Activated T-helper 1 cell treated with anti-CD3 and anti-CD28 coated beads, Interleukin-2, amount 50 U/mL, for 16 hours (primary cell): ENCODE measurements around the gene MEX3C.
A peak's percentile ranks its signal among the peaks of the same experiment; 100 is the strongest.

Experiments
- DNase-seq, 2 donors: peaks; one replicate each; pipeline ENCODE4 v3.0.0-alpha.2; 2020; ENCODE audit warnings: low read depth in 1 of 2, low spot score in 1 of 2

The MEX3C gene

DNA sequence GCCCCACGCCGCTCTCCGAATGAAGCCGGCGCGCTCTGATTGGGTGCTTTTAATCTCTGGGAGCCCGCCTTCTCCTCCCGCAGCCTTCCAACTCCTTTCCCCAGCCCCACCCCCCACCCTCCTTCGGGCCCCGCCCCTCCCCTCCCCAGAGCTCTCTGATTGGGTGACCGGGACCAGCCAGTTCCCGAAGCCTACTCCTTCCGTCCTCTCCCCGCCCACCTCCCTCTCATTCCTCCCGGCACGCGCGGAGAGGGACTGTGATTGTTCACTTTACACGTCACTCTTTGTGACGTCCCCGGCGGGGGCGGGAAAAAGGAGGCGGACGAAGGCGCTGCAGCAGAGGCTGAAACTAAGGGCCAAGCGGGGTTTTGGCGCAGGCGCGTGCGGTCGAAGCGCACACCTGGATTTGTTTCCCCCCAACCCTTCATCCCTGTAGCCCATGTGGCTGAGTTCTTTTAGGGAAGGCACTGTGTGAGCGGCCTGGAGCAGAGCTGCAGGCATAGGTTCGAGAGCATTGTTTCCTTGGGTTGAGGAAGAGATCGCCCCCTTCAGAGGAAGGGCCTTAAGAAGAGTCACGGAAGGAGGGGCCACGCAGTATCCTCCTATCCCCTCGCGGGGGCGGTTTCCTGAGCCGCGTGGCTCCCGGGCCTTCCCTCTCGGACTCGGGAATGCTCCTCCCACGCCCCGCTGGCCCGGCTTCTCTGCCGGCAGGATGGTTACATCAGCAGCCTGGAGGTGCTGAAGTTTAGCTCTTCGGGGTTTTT lies at the start of gene MEX3C:
MEX3C (minus strand) TSS at position 21 of the 764 bp plus-strand sequence. CDS start 361 bp downstream, outside the sequence.
- DNase-seq: peak; percentile 98

DNA sequence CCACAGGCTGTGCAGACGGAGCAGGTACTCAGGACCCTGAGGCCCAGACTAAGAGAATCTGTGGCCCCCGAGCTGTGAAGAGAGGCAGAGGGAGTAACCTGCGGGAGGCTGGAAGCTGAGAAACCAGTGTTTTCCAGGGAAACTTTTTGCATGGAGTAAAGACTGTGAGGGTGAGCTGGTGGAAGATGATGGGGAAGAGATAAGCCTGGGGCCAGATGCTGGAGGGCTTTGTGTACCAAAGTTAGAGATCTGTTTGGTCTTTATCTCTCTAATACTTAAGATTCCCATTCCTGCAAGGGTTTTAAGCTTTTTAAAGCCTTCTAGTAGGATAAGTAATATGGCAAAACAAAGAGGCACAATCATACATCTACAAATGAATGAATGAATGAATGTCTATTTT lies 43.7 kb upstream of the MEX3C start:
- no peak for DNase-seq

DNA sequence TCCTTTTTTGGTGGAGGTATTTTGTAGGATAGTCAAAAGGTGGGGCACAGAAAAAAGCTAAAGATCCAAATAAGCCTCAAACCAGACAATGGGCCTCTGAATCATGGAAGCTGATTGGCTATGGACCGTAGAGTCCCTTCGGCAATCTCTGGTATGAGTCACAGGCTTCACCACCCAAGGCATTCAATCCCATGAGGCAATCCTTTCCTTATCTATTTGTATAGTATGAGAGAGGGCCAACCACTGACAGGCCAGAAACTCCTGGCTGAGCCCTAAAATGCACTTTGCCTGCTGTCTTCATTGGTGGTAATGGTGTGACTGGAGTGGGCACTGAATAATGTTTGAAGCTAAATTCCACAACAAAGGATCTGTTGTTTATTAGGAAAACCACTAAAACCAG lies 38.7 kb upstream of the MEX3C start:
- DNase-seq: no peak

DNA sequence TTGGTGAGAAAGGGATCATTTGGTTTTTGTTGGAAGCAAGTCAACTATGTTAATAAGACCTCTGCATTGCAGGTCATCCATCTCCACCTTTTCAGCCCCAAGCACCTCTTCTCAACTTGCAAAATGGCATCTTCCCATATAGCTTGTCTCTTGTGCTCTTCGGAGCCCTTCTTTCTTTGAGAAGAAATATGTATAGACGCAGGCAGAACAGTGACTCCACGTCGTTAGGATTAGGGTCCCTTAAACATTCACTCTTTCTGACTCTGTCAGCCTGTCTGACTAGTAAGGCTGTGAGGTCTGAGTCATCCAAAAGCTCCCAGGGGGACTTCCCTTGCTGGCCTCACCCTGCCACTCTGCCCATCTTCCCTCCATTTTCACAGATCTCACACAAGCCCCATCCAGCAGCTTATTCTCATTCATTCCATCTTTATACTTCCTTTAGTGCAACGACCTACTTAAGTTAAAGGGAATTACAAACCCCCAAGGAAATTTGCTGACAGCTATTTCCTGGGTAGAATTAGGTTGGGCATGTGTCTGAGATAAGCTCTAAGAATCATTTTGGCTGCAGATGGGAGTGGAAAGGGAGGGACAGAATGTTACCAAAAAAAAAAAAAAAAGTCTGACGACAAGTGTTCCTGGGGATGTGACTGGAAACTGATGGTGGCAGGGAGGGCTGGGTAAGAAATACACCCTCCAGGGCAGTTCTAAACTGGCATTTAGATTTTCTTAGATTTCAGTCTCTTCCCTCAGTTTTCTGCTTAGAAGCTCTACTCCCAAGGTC lies 37.7 kb upstream of the MEX3C start:
- no peak for DNase-seq

DNA sequence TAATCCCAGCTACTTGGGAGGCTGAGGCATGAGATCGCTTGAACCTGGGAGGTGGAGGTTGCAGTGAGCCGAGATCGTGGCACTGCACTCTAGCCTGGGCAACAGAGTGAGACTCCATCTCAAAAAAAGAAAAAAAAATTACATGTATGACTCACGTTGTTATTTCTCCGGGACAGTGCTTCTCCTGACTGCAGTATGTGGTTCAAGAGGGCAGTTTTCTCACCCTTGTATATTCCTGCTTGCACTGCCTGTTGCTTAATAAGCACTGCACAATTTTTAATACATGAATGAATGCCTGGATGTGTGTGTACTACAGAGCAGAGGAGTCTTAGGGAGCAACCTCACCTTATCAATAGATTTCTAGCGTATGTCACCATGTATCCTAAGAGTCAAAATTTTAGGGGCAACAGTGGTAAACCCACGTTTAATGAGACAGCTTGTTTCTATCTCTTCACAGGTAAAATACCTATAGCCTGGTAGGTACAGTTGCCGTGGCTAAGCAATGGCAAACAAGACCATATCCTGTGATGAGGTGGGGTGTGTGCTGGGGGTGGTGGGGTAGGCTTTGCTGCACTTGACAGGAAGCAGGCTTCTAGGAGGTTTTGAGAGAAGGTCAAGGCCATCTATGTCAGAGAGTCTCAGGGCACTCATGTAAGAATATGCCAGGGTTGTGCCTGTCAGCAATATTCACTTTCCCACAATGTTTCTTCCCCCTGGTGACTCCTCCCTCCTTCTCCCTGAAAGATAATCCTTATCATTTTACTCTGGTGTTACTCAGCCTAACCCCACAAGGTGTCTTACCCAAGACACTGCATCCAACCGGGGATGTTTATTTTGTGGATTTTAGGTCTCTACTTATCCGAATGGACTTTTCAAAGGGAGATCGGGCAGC lies 36.9 kb upstream of the MEX3C start:
- DNase-seq: no peak

DNA sequence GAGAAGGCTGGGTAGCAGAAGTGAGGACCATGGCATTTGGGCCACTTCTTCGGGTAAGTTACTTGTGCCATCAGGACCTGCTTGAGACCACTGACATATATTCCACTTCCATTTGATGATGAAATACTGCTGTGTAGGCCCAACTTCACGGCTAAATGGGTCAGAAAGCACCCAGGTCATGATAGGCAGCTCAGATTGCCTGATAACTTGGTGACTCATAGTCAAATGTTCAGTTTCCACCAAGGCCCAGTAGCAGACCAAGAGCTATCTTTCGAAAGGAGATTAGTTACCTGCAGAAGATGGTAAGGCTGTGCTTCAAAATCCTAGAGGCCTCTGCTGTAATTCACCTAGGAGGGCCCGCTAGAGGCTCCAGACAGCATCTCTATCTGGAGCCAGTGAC lies 31.8 kb upstream of the MEX3C start:
- DNase-seq: no peak

DNA sequence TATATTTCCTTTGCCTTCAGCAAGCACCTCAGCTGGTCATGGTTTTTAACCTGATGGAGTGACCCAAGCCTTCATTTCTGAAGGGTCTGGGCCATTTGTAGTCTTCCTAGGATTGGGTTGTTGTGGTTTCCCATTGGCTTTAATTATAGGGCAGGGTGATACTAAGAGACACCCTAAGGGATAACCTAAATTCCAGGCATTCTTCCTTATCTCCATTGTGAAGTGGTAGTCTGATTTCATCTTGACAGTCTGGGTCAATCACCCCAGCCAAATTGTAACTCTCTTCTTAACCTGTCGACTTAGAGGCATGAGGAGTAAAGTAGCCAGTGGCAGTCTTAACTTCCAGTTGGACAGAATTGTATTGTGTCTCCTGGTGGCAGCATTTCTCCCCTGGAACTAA lies 30.2 kb upstream of the MEX3C start:
- no peak for DNase-seq

DNA sequence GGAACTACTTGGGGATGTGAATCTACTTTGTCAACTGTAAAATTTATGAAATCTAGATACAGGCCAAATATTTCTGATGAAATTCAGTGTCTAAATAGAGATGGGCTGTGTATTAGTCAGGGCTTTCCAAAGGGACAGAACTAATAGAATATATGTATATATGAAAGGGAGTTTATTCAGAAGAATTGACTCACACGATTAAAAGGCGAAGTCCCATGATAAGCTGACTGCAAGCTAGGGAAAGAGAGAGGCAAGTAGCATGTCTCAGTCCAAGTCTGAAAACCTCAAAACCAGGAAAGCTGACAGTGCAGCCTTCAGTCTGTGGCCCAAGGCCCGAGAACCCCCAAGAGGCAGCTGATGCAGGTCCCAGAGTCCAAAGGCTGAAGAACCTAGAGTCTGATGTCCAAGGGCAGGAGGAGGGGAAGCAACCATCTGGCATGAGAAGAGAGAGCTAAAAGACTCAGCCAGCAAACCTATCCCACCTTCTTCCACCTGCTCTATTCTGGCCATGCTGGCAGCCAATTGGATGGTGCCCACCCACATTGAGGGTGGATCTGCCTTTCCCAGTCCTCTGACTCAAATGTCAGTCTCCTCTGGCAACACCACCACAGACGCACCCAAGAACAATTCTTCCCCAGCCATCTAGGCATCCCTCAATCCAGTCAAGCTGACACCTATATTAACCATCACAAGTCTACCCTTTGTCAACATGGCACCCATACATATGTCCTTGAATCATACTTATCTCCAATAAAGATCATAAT lies 29.3 kb upstream of the MEX3C start:
- DNase-seq: no peak

DNA sequence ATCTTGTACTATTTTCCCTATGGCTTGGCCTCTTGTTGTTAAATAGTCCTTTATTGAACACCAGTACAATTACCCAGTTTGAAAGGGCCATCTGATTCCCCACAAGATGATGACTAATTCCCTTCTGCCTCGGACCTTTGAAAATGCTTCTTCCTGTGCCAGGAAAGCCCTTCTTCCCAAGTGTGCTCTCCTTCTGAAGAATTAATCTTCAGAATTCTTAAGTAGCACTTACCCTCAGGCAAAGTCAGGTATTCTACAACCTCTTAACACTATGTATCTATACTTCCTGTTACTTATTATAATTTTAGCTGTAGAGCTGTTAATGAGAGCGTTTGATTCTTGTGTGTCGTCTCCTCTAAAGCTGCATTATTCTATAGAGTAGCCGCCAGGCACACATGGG lies 28.6 kb upstream of the MEX3C start:
- DNase-seq: no peak

DNA sequence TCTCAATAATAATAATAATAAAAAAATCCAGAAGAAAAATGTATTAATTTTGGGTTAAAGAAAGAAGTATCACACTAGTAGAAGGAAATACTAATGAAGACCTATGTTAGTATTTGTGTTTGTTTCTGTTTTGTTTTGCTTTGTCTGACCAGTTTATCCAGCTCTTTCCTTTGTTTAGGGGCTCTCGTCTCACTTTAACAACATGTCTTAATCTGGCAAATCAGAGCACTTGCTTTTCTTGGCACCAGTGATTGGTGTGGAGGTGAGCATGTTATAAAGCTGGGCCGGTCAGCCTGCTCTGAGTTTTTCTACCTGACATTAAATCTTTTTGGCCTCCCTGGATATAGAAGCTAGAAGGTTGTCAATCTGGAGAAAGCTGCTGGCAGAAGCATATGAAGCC lies 15.1 kb upstream of the MEX3C start:
- no peak for DNase-seq

DNA sequence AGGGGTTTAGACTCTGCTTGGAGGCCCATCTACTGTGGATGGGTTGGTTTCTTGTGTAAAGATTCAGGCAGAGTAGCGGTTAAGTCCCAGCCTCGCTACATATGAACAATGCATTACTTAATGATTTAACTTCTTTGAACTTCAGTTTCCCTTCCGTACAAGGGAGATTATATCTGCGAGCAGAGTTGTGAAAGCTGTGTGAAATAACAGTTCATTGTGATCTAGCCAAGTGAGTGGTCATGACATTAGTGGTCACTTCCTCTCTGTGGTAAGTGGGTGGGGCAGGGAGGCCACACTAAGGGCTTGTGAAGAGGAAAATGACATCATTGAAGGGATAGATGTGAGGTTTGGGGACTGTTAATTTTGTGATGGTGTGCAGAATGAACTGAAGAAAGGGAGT lies 14.1 kb upstream of the MEX3C start:
- no peak for DNase-seq

DNA sequence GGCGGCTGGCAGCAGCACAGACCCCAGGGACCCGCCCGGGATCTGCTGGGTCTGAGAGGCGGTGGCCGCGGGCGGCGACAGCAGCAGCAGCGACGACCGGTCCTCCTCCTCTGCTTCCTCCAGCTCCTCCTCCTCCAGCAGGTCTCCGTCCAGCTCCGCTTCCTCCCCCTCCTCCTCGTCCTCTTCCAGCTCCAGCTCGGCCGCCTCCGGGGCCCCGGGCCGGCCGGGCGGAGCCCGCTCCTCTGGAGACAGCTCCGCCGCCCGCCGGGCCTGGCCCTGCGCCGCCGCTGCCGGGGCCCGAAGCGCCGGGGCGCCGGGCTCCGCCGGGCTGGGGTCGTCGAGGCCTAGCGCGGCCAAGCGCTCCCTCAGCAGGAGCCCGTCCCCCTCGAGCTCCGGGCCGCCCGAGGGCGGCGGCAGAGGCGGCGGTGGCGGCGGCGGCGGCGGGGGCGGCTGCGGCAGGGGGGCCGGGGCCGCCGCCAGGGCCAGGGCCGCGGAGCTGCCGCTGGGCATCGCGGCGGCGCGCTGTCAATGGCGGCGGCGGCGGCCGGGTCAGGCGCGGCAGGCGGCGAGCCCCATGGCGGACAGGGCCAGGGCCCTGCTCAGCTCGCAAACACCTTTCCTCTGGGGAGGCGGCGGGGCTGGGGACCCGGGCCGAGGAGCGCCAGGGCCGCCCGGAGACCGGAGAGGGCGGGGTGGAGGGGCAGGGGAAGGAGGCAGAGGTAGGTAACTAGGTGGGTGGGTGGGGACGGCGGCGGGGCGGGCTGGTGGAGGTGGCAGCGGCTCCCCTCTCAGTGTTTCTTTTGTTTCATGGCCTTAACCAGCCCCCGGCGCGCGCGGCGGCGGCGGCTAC lies 445 bp downstream of the MEX3C start:
- DNase-seq: peak; percentile 14 to 25

DNA sequence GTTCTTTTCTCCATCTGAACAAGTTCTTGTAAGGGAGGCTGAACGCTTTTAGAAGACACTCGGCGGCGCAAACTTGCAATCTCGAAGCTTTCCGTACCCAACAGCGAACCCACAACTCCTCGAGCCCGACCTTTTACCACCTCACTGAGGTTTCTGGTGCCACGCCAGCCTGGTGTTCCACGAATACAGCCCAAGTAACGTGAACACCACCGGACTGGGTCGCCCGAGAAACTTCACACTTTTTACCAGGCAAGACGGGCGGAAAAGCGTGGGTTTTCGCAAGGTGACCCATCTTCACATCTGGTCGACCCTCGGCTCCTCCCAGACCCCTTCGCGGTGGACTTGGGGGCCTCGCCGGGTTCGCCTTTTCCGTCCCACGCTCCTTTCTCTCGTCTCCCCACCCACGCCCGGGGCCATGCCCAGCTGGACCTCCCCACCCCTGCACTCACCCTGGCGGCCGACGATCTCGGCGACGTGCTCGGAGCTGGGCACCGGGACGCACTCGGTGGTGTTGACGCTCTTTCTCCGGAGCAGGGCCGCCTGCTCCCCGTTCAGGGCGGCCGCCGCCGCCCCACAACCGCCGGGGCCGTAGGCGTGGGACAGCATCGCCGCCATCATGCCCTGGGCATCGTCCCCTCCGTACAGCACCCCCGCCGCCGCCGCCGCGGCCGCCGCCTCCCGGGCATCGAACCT lies 1.2 kb downstream of the MEX3C start:
- DNase-seq: peak; percentile 17 to 19

DNA sequence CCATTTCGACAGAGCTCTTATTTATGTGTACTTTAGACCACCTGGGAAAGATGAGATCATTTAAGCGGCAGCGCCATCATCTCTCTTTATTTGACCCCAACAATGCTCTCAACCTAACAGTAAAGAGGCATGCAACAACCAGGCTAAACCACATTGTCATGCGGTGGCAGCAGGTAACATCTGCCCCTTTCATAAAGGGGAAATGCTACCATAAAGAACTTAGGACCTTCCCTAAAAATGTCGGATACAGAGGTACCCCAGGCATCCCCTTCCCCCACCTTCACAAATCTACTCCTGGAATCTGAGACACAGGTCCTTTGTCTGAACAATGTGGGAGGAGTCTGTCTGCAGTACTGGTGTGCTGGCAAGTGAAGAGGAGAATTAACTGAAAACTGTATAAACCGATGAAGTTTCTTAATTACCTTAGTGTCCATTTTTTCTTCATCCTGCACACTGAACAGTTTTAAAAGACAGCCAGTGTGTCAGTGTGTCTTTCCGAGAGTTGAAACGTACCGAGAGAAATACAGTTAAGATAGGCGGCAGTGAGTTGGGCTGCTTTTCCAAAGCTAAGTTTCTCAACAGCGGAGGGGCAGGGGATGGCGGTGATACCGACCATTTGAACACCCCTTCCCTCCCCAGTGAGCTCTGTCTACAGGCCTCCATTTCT lies 1.9 kb downstream of the MEX3C start:
- DNase-seq: no peak

DNA sequence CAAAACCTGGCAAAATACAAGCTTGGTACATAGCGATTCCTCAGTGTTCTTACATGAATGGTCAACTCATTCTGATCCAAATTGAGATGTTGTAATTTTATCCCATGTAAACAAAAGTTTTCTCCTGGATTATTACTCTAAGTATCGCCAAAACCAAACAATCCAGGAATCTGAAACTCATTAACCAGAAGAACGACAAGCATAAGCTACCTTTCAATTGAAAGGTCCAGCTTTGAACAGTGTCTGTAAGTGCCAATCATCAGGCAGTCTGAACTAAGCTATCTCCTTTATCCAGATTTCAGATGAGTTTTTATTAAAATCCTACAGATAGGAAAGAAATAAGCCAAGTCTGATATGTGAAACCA lies 2.4 kb downstream of the MEX3C start:
- DNase-seq: no peak

DNA sequence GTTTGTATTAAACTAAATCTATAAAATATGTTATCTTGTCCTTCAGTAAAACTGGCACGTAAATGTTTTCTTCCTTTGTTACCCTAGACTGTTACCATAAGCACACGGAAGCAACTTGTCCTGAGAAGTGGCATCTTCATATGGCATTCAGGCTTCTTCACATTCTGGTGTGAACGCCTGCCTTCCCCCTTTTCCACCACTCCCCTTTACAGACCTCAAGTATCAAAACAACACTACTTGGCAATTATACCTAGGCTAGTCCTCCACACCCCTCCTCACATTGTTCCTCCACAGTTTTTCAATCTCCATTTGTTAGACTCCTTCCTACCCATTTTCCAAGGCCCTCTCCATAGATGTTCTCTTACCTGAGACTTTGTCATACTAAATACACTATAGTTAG lies 2.9 kb downstream of the MEX3C start:
- DNase-seq: no peak

DNA sequence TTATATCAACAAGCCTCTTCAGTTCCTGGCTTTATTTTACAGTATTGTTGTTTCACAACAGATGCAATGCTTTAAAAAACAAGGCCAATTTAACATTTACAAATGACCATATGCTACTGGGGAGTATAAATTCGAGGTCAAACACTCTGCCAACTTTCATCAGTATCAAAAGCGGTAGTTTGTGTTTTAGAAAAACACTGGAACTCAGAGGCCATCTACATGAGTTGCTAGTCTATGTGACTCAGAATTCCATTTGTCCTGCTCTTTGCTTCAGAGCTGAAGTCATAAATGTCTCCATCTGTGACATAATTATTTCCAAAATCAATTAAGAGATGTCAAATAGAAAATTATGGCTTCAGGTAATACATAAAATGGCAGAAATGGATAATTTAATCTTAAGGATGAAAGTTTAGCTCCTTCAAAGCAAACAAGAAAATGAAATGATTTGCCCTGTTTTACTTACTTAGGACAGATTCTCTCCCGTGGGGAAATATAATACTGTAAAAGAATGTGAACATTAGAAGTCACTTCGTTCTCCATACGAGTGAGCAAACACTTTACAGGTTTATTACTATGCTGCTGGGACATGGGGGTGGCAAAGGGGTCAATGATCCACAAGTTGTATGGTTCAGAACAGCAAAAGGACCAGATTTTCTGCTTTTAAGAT lies 3.7 kb downstream of the MEX3C start:
- no peak for DNase-seq

DNA sequence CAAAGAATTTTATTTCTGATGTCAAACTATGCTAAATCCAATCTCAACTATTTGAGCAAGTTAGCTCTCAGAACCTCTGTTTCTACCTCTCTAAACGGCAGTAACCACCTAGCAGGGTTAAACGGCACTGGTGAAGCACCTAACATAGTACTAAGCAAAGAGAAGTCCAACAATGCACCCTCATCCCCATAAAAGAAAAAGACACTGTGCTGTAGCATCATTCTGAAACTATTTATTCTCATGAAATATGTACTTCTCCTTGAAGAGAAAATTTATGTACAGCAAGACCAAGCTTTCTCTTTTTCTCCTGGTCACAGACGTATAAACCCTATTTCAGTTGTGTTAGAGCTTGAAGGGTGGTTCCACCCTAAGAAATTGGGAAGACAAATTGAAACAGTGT lies 4.8 kb downstream of the MEX3C start:
- DNase-seq: no peak
